Activated CD8-positive, alpha-beta memory T cell treated with anti-CD3 and anti-CD28 coated beads, Interleukin-2, amount 50 U/mL, for 4 hours (primary cell): ENCODE data around the gene CAPG.
A peak's percentile ranks its signal among the peaks of the same experiment; 100 is the strongest.

Experiments
- DNase-seq: peaks from one replicate; pipeline ENCODE4 v3.0.0-alpha.2; 2020

Gene CAPG

DNA sequence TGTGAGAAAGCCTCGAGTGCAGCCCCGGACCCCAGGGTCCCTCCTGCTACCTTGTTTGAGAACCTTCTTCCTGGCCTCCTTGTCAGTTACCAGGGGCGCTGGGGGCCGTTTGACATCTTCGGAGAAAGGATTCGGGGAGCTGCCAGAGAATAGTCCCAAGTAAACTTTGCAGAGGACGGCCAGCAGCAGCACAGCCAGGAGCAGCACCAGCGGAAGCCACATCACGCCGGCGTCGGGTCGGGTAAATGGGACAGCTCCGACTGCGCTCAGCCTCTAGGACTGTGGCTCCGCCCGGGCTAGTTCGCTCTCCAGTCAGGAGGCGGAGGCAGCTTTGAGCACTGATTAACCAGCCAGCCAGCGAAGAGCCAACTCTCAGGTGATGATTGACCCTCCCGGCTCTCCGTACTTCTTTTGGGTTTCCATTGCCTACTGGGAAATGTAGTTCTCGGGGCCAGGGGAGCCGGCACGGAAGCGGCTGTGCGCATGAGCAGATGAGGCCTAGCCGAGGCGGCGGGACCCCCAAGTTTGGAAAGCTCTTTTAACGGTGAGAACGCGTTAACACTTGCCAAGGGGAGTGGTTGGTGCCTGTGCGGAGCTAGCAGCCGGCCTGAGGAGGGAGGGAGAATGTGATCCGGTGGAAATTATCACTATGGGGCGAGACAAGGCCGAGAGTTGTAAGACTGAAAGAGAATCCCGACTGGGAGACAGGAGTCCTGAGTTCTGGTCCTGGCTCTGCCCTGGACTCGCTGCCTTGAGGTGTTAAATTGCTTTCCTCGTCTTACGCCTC, 55.7 kb downstream of the CAPG start, which contains the start of the genes ELMOD3 and RETSAT:
Gene ELMOD3 (plus strand): TSS at position 484 of the 787 bp plus-strand sequence. CDS start 2,430 bp downstream, outside the sequence.
Gene RETSAT (minus strand): TSS at position 243 of the 787 bp plus-strand sequence. CDS start 21 bp downstream, at position 222.
- DNase-seq, result peak; percentile 94

DNA sequence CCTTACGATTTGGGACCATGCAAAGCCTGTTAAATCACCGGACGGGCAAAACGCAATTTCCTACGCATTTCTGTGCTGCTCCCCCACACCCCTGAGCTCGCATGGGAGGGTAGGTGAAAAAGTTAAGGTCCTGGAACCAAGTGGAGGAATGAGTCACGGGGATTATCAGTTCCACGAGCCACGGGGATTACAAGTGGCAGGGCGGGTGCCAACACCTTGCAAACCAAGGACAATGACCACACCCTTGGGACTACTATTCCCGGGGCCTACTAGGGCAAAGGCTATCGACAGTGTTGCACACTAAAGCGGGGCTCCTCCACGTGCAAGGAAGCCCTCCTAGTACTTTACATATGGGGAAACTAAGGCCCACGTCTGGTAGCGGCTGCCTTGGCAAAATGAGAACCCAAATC, 56.3 kb downstream of the CAPG start:
- no peak for DNase-seq

DNA sequence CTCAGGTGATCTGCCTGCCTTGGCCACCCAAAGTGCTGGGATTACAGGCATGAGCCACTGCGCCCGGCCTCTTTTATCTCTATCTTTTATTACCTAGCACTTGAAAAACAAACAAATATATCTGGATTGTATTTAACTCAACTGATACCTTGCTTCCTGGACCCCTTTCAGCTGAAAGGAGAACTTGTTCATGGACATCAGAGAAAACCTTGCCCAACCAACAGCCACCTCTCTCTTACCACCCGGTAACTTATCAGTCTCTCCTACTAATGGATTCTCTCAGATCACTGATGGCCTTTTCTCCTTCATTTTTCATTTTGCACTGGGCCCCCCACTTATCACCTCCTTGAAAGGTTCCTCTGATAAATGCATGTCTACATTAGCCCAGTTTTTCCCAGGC, 62.6 kb downstream of the CAPG start:
- no peak for DNase-seq
